BJ (cell line): ENCODE data around the gene SLC7A9. TPM values are rescaled to one million over a fixed set of nuclear protein-coding genes. Genes with fewer than 3 reads are reported as not detected.
"Not testable (repeated sequence)": the region's sequence is repeated elsewhere in the genome, so short reads cannot be mapped to it uniquely, and the experiment has no call there.

ENCODE experiments used
- CTCF ChIA-PET: fragments of 350-600 bp; formaldehyde crosslinking; extraction: SDS; loops from one replicate; lab custom pipeline; 2021; ENCODE audit warnings: antibody characterized with exemption, inconsistent platforms; lab: Yijun Ruan, JAX
- POLR2A ChIA-PET: fragments of 300-600 bp; sonication (Branson Sonifier 250); formaldehyde crosslinking; extraction: SDS; loops from one replicate; lab custom pipeline; 2021; ENCODE audit warnings: antibody characterized with exemption; lab: Charles Lee
- DNase-seq: peaks from one replicate; pipeline ENCODE4 v3.0.0-alpha.2; 2011; ENCODE audit warnings: low read depth
- H3K27me3 ChIP-seq: 2 replicates; pipeline ENCODE4 v1.6.0; 2011; ENCODE audit warnings: low read length; ENCODE audit not compliant: control insufficient read depth, insufficient read depth
- H3K36me3 ChIP-seq: 2 replicates; pipeline ENCODE4 v1.5.1; 2011; ENCODE audit warnings: low read length; ENCODE audit not compliant: control insufficient read depth, insufficient read depth
- H3K4me3 ChIP-seq: 2 replicates; pipeline ENCODE4 v1.5.1; 2011; ENCODE audit warnings: low read depth, mild to moderate bottlenecking, control low read depth, low read length
- CTCF ChIP-seq: IDR thresholded peaks from 2 replicates; pipeline ENCODE4 v1.5.1; 2011; ENCODE audit warnings: low read depth, mild to moderate bottlenecking, control low read depth, inconsistent platforms, low read length, moderate library complexity; ENCODE audit not compliant: insufficient read depth
- polyA plus RNA-seq: library from polyadenylated mRNA; depleted of rRNA; stranded (reverse); fragments of >200 nt; gene quantifications from 2 replicates; pipeline ENCODE4 v1.2.3, GENCODE V29; 2011

Gene SLC7A9
- polyA plus RNA-seq, 1 experiment, result not detected

GRCh38 chr19:32858559-32858958 lies 11.0 kb downstream of the SLC7A9 start:
- ChIA-PET CTCF (interaction anchor here (0.6 kb wide), 1 partner anchor 108 kb away, joined by 3 read pairs; no protein-coding TSS in a partner anchor), POLR2A (no interaction called here)
- DNase-seq, result no peak
- TF ChIP-seq CTCF, result no peak
- H3K4me3 ChIP-seq, result no peak overlapping the region
- H3K27me3 ChIP-seq, result no peaks in the 10 kb centered on the region
- H3K36me3 ChIP-seq, result no peaks in the 10 kb centered on the region

GRCh38 chr19:32858155-32858554 lies 11.4 kb downstream of the SLC7A9 start:
- H3K4me3 ChIP-seq, result no peak overlapping the region
- ChIA-PET POLR2A (no interaction called here), CTCF (interaction anchor here (0.6 to 1.2 kb wide), 2 partner anchors 8 to 108 kb away, joined by 3 read pairs; no protein-coding TSS in a partner anchor)
- H3K36me3 ChIP-seq, result no peaks in the 10 kb centered on the region
- no peaks in the 10 kb centered on the region for H3K27me3 ChIP-seq
- DNase-seq, result no peak
- TF ChIP-seq CTCF, result no peak

GRCh38 chr19:32857584-32857983 lies 12.0 kb downstream of the SLC7A9 start:
- ChIA-PET CTCF (interaction anchor here (1.2 kb wide), 1 partner anchor 8 kb away, joined by 3 read pairs; no protein-coding TSS in a partner anchor), POLR2A (no interaction called here)
- H3K27me3 ChIP-seq, result no peaks in the 10 kb centered on the region
- no peak overlapping the region for H3K4me3 ChIP-seq
- no peak for TF ChIP-seq CTCF
- H3K36me3 ChIP-seq, result no peaks in the 10 kb centered on the region
- DNase-seq, result no peak

GRCh38 chr19:32856818-32857217 lies 12.7 kb downstream of the SLC7A9 start:
- H3K36me3 ChIP-seq, DNase-seq, POLR2A ChIA-PET, H3K4me3 ChIP-seq, H3K27me3 ChIP-seq: not testable (repeated sequence)
- CTCF ChIA-PET, result interaction anchor here (1.2 kb wide), 1 partner anchor 9 kb away, joined by 3 read pairs; no protein-coding TSS in a partner anchor

GRCh38 chr19:32852216-32852615 lies 17.4 kb downstream of the SLC7A9 start:
- ChIA-PET POLR2A (no interaction called here), CTCF (no interaction called here)
- no peak for DNase-seq
- Histone ChIP-seq H3K36me3 (no peaks in the 10 kb centered on the region), H3K27me3 (no peaks in the 10 kb centered on the region), H3K4me3 (no peak overlapping the region)
- TF ChIP-seq CTCF, result no peak

GRCh38 chr19:32848035-32848434 lies 21.5 kb downstream of the SLC7A9 start:
- DNase-seq, CTCF ChIA-PET, H3K27me3 ChIP-seq, H3K4me3 ChIP-seq, POLR2A ChIA-PET, H3K36me3 ChIP-seq: not testable (repeated sequence)
